Measurements from ENCODE around the gene KIAA0825.

DNA sequence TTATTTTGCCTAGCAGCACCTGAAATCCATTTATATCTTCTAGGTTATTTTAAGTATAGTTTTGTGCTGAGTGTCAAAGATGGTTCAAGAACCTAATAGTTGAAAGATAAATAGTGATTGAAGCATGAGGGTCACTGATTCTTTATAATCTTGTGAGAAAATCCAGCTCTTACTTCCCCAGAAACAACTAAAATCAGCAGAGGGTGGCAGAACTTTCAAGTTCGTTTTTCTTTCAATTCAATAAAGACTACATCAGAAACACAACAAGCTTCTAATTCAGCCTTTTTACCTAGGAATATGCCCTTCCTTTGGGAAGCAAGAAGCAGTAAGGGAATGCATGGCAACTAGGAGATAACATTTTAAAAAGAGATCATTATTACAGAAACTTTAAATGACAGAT, 202.6 kb downstream of the KIAA0825 start:
- TF ChIP-seq, protein P1, sequence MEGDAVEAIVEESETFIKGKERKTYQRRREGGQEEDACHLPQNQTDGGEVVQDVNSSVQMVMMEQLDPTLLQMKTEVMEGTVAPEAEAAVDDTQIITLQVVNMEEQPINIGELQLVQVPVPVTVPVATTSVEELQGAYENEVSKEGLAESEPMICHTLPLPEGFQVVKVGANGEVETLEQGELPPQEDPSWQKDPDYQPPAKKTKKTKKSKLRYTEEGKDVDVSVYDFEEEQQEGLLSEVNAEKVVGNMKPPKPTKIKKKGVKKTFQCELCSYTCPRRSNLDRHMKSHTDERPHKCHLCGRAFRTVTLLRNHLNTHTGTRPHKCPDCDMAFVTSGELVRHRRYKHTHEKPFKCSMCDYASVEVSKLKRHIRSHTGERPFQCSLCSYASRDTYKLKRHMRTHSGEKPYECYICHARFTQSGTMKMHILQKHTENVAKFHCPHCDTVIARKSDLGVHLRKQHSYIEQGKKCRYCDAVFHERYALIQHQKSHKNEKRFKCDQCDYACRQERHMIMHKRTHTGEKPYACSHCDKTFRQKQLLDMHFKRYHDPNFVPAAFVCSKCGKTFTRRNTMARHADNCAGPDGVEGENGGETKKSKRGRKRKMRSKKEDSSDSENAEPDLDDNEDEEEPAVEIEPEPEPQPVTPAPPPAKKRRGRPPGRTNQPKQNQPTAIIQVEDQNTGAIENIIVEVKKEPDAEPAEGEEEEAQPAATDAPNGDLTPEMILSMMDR (IDR thresholded peaks at IDR 0.05) = no peak
- no peak for TF ChIP-seq POLR2A (IDR thresholded peaks at IDR 0.05)

All from esophagus squamous epithelium (tissue), 4 donors.